ENCODE results near the gene SMARCD1.

GRCh38 chr12:50121641-50122040 lies 36.5 kb downstream of the SMARCD1 start:
- no peak for TF ChIP-seq CTCF (conservative IDR thresholded peaks at IDR 0.05; ENCODE audit: low read length)
- TF ChIP-seq EZH2phosphoT487 (IDR thresholded peaks at IDR 0.05; ENCODE audit: borderline replicate concordance) = no peak
